HG02973 (cell line): ENCODE results near the gene DLG1.
"Not testable (repeated sequence)": the region's sequence is repeated elsewhere in the genome, so short reads cannot be mapped to it uniquely, and the experiment has no call there.

Experiments
- ATAC-seq: cut with Tn5 transposase; IDR thresholded peaks from one replicate; pipeline ENCODE4 v1.9.1; 2021; ENCODE audit warnings: moderate library complexity; ENCODE audit not compliant: unreplicated experiment

Gene DLG1

GRCh38 chr3:197035577-197035976, 262.8 kb downstream of the DLG1 start:
- ATAC-seq = no peak

- not testable (repeated sequence) for ATAC-seq
Measured at GRCh38 chr3:197034778-197035177, 263.6 kb downstream of the DLG1 start.

- ATAC-seq = not testable (repeated sequence)
Measured at GRCh38 chr3:197033764-197034163, 264.6 kb downstream of the DLG1 start.

- ATAC-seq = no peak
Measured at GRCh38 chr3:197031315-197032285, 266.8 kb downstream of the DLG1 start.

- no peak for ATAC-seq
Measured at GRCh38 chr3:197030379-197031314, 267.8 kb downstream of the DLG1 start.

- ATAC-seq = peak; percentile 85
Measured at GRCh38 chr3:197029511-197030167, 268.8 kb downstream of the DLG1 start, which contains the start of gene MELTF. MELTF (minus strand) TSS chr3:197029817; CDS start chr3:197029702, 115 bp downstream.

- peak; percentile 7 for ATAC-seq
Measured at GRCh38 chr3:197028728-197029510, 269.5 kb downstream of the DLG1 start.

GRCh38 chr3:197027896-197028727, 270.3 kb downstream of the DLG1 start:
- no peak for ATAC-seq

- ATAC-seq = no peak
Measured at GRCh38 chr3:197027151-197027895, 271.1 kb downstream of the DLG1 start.

GRCh38 chr3:197026481-197026866, 271.9 kb downstream of the DLG1 start:
- no peak for ATAC-seq

- no peak for ATAC-seq
Measured at GRCh38 chr3:197025736-197026480, 272.5 kb downstream of the DLG1 start.

- no peak for ATAC-seq
Measured at GRCh38 chr3:197024881-197025735, 273.3 kb downstream of the DLG1 start.

- ATAC-seq = no peak
Measured at GRCh38 chr3:197023998-197024651, 274.3 kb downstream of the DLG1 start.

- no peak for ATAC-seq
Measured at GRCh38 chr3:197023241-197023997, 275.0 kb downstream of the DLG1 start.

GRCh38 chr3:197022405-197023231, 275.8 kb downstream of the DLG1 start:
- ATAC-seq = no peak
